Psoas muscle (tissue), 8 donors: Measurements from ENCODE around the gene PRRC2A. TPM values are rescaled to one million over a fixed set of nuclear protein-coding genes. Genes with fewer than 3 reads are reported as not detected.

Source experiments
- ATAC-seq, 4 donors: fragments of 200-7000 bp; cut with Tn5 transposase; one replicate each; pipeline ENCODE4 v1.9.1; 2020; ENCODE audit warnings: moderate library complexity in 3 of 4, mild to moderate bottlenecking in 2 of 4
- DNase-seq, 2 donors: peaks; one replicate each; pipeline ENCODE4 v3.0.0-alpha.2; 2020
- H3K27ac ChIP-seq: fragments of 200-600 bp; one replicate; pipeline ENCODE4 v1.8.0; 2022
- H3K27me3 ChIP-seq, 3 donors: fragments of 200-600 bp in 1 of 3; one replicate each; pipeline versions ENCODE4 v1.6.1 to v1.8.0; 2013 to 2022; ENCODE audit warnings: low read length in 2 of 3, mild to moderate bottlenecking in 2 of 3, moderate library complexity in 1 of 3; ENCODE audit not compliant: insufficient read depth in 3 of 3
- H3K36me3 ChIP-seq, 2 donors: fragments of 200-600 bp in 1 of 2; one replicate each; pipeline versions ENCODE4 v1.6.1 to v1.8.0; 2013 to 2022; ENCODE audit warnings: low read depth in 1 of 2, mild to moderate bottlenecking in 1 of 2, moderate library complexity in 1 of 2; ENCODE audit not compliant: insufficient read depth in 1 of 2
- H3K4me1 ChIP-seq: fragments of 200-600 bp; one replicate; pipeline ENCODE4 v1.8.0; 2022
- H3K4me3 ChIP-seq: fragments of 200-600 bp; one replicate; pipeline ENCODE4 v1.8.0; 2022; ENCODE audit warnings: mild to moderate bottlenecking
- H3K9me3 ChIP-seq: fragments of 200-600 bp; one replicate; pipeline ENCODE4 v1.8.0; 2022
- WGBS, 3 donors: extraction: QIAGEN DNeasy Blood & Tissue Kit; methylation state at CpG; one replicate each; pipeline versions ENCODE4 v1.1.6 to v1.1.7; 2013; 5-methylcytosine and 5-hydroxymethylcytosine counted together
- intact Hi-C, 2 donors: fragments of 100-400 bp; cut with DNase I; formaldehyde crosslinking; loops; one replicate each; pipeline versions ENCODE4 v1.11.0 to v1.14.2; 2022
- long read RNA-seq, 2 donors: library from polyadenylated mRNA; unstranded; transcript quantifications; one replicate each; pipeline ENCODE4 v2.0.0, GENCODE V29; 2021
- polyA plus RNA-seq, 3 donors: library from polyadenylated mRNA; stranded (reverse); fragments of 200-250 nt; gene quantifications; one replicate each; pipeline ENCODE4 v1.2.3, GENCODE V29; 2013
- total RNA-seq, 4 donors: library from RNA; stranded (reverse); fragmentation: NEBNext Ultra II Directional in 2 of 4; extraction: Animal tissue kit (Norgen Biotek cat#: 25700) in 2 of 4; gene quantifications; one replicate each; pipeline versions ENCODE4 v1.2.1 to v1.2.4, GENCODE V29; 2021 to 2023
- TF ChIP-seq, protein P1 (sequence below): fragments of 200-600 bp; IDR thresholded peaks from one replicate; pipeline ENCODE4 v1.8.0; 2022; ENCODE audit warnings: antibody characterized with exemption
- donor health status: healthy with polysubstance abuse.
- donor health status: DM: no; HTN: no; CAD: no; lungs with moderate emphysema.
- donor health status: Bipolar disorder and iron deficiency.
- donor health status: healthy.
- donor health status: DM: yes; HTN: yes; CAD: no.
- donor health status: DM: no; HTN: no; CAD: no.
- donor health status: DM: no; HTN: no; CAD: no.
- donor health status: DM: yes; HTN: yes; CAD: no.

PRRC2A gene
- total RNA-seq (100 to 1,000 TPM in 1 of 4 donors, 10 to 100 TPM in 3; 80.1 to 116 (median 81.7) TPM), polyA plus RNA-seq (100 to 1,000 TPM in 1 of 3 donors, 10 to 100 TPM in 2; 60.2 to 119 (median 65.3) TPM)
- long read RNA-seq, donor 1, partial matches to known transcripts = 4 of 5 reads
- long read RNA-seq, donor 1, other reads (novel, unspliced or antisense) = 0 of 5 reads
- long read RNA-seq, donor 2, partial matches to known transcripts = 23 of 26 reads
- long read RNA-seq, donor 2, other reads (novel, unspliced or antisense) = 3 of 26 reads

DNA sequence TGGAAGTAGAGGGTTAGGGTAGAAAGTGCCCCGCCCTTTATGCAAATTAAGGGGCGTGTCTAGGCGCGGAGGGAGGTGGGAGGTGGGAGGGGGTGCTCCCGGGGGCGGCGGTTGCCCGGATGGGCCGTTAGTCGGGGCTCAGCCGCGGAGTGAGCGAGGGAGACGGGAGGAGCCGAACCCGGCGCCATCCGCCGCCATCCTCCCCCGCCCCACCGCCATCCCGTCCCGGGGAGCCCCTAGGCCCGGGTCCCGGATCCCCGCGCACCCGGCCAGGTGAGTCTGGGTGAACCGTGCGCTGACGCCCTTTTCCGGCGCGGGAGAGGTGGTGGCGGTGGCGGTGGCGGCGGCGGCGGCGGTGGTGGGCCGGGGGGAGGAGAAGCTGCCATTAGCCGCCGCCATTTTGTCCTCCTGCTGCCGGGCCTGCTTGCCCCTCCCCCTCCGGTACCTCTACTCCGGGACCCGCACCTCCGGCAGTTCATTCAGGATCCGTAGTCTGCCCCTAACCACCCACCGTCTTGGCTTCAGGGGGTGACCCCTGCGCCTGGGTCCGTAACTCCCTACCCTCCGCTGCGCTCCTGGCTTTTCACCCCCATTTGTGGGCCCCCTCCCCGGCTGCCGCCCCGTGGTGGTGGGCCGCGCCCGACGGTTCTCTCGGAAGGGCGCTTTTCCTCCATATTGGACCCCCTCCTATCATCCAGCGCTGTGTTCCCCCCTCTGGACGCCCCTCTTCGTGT, at the start of gene PRRC2A:
Gene PRRC2A, plus strand, starts transcription at position 130 of the 734 bp plus-strand sequence. CDS start 2,075 bp downstream, outside the sequence.
- H3K27me3 ChIP-seq = no peaks in the 10 kb centered on the region
- 0 to 2% (median 1%) methylated on average over 30 to 67 of the region's 67 CpGs for WGBS, 3 donors
- peaks cover 16% of the 10 kb centered on the region for H3K4me1 ChIP-seq
- TF ChIP-seq, protein P1, sequence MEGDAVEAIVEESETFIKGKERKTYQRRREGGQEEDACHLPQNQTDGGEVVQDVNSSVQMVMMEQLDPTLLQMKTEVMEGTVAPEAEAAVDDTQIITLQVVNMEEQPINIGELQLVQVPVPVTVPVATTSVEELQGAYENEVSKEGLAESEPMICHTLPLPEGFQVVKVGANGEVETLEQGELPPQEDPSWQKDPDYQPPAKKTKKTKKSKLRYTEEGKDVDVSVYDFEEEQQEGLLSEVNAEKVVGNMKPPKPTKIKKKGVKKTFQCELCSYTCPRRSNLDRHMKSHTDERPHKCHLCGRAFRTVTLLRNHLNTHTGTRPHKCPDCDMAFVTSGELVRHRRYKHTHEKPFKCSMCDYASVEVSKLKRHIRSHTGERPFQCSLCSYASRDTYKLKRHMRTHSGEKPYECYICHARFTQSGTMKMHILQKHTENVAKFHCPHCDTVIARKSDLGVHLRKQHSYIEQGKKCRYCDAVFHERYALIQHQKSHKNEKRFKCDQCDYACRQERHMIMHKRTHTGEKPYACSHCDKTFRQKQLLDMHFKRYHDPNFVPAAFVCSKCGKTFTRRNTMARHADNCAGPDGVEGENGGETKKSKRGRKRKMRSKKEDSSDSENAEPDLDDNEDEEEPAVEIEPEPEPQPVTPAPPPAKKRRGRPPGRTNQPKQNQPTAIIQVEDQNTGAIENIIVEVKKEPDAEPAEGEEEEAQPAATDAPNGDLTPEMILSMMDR = no peak
- peaks cover 14 to 39% of the 10 kb centered on the region in 2 donors for H3K36me3 ChIP-seq
- ATAC-seq (peak; percentile 58 to 71 (median 64)), DNase-seq (no peak)
- intact Hi-C loops = loop anchor here in 1 of 2 donors (2.0 kb wide), 1 partner anchor 32 kb away; the partner anchor contains the start of gene BAG6
- no peaks in the 10 kb centered on the region for H3K9me3 ChIP-seq
- H3K4me3 ChIP-seq = peak within 1 kb of the TSS; percentile 88
- peak within 1 kb of the TSS; percentile 96 for H3K27ac ChIP-seq

- no peak for ATAC-seq
- H3K4me1 ChIP-seq = no peaks in the 10 kb centered on the region
- DNase-seq = no peak
- no peak within 1 kb of the TSS for H3K4me3 ChIP-seq
- H3K36me3 ChIP-seq = no peaks in the 10 kb centered on the region
- intact Hi-C loops = no loop called here
- H3K9me3 ChIP-seq = no peaks in the 10 kb centered on the region
- TF ChIP-seq, protein P1 = no peak
- H3K27ac ChIP-seq = no peak within 1 kb of the TSS
- 78 to 84% (median 83%) methylated on average over 27 of the region's 27 CpGs for WGBS, 3 donors
- peaks cover 0 to 2% (median 0%) of the 10 kb centered on the region in 3 donors for H3K27me3 ChIP-seq
Measured at GRCh38 chr6:31572041-31572911, 48.2 kb upstream of the PRRC2A start, which contains the start of gene LTA. Gene LTA (plus strand): TSS chr6:31572289. CDS start chr6:31572743, 454 bp downstream.

DNA sequence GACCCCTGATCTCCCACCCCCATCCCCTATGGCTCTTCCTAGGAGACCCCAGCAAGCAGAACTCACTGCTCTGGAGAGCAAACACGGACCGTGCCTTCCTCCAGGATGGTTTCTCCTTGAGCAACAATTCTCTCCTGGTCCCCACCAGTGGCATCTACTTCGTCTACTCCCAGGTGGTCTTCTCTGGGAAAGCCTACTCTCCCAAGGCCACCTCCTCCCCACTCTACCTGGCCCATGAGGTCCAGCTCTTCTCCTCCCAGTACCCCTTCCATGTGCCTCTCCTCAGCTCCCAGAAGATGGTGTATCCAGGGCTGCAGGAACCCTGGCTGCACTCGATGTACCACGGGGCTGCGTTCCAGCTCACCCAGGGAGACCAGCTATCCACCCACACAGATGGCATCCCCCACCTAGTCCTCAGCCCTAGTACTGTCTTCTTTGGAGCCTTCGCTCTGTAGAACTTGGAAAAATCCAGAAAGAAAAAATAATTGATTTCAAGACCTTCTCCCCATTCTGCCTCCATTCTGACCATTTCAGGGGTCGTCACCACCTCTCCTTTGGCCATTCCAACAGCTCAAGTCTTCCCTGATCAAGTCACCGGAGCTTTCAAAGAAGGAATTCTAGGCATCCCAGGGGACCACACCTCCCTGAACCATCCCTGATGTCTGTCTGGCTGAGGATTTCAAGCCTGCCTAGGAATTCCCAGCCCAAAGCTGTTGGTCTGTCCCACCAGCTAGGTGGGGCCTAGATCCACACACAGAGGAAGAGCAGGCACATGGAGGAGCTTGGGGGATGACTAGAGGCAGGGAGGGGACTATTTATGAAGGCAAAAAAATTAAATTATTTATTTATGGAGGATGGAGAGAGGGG, 47.0 kb upstream of the PRRC2A start:
- ATAC-seq = no peak
- DNase-seq = no peak
- no peaks in the 10 kb centered on the region for H3K9me3 ChIP-seq
- no peak overlapping the region for H3K4me3 ChIP-seq
- H3K27me3 ChIP-seq = no peaks in the 10 kb centered on the region
- TF ChIP-seq, protein P1 = no peak
- intact Hi-C loops = no loop called here
- no peaks in the 10 kb centered on the region for H3K36me3 ChIP-seq
- no peak overlapping the region for H3K27ac ChIP-seq
- 84 to 86% (median 84%) methylated on average over 9 of the region's 9 CpGs for WGBS, 3 donors
- H3K4me1 ChIP-seq = no peaks in the 10 kb centered on the region
